ENCODE data around the gene SKIC8. TPM values are rescaled to one million over a fixed set of nuclear protein-coding genes. Genes with fewer than 3 reads are reported as not detected.

The SKIC8 gene
- total and polyA plus RNA-seq, 2 of the 13 experiments (the other 11 are each of a cell fraction or from before 2014, with no cell fraction given): 69.5 to 70.6 TPM

GRCh38 chr15:78341057-78341987 is 41.9 kb upstream of the SKIC8 start:
- in situ Hi-C loops (cut with HindIII; ENCODE audit: extremely low pct_ligation_motif_present, low pct_unique_long_range_greater_than_20kb) (no loop called here), intact Hi-C loops (cut with micrococcal nuclease; ENCODE audit: unreplicated experiment) (loop anchor here (10.0 kb wide), 1 partner anchor 53 kb away; no protein-coding TSS in a partner anchor)
- Histone ChIP-seq H4K20me1 (ENCODE audit: insufficient read depth, low read length) (no peaks in the 10 kb centered on the region), H3K4me3 (replicated peaks in 1 of 3; ENCODE audit: insufficient read depth in 1 of 3, low read depth in 2 of 3, low read length in 3 of 3) (no peak overlapping the region), H3K4me2 (ENCODE audit: low read depth, low read length) (no peak overlapping the region), H3K27ac (ENCODE audit: extremely low read length, insufficient read depth, low read length) (no peak overlapping the region), H2AFZ (ENCODE audit: low read length) (no peak overlapping the region), H3K27me3 (ENCODE audit: control insufficient read depth in 1 of 2, insufficient read depth in 2 of 2, low read length in 2 of 2) (peaks cover 6 to 57% of the 10 kb centered on the region in 2 experiments; a peak in 4 of 5 replicates), H3K9ac (ENCODE audit: insufficient read depth, low read depth, low read length) (no peak overlapping the region), H3K9me3 (ENCODE audit: low read length) (no peaks in the 10 kb centered on the region), H3K4me1 (ENCODE audit: insufficient read depth, low read length) (peaks cover 10% of the 10 kb centered on the region; the same call in 1 of the 2 replicates), H3K36me3 (replicated peaks in 1 of 2; ENCODE audit: control insufficient read depth in 1 of 2, insufficient read depth in 2 of 2, low read length in 2 of 2) (no peaks in the 10 kb centered on the region), H3K79me2 (ENCODE audit: insufficient read depth, low read length) (no peaks in the 10 kb centered on the region)
- 7% methylated on average over 27 of the region's 53 CpGs for WGBS (ENCODE audit: low lambda C conversion rate)
- peak; percentile 88; the same call in 1 of the 2 replicates for TF ChIP-seq EZH2 (conservative IDR thresholded peaks at IDR 0.05; ENCODE audit: low read depth, low read length)
- TF ChIP-seq HNRNPLL (IDR thresholded peaks at IDR 0.05; ENCODE audit: low read depth, low read length, poor library complexity, severe bottlenecking): peak; percentile 60
- TF ChIP-seq PBX3 (CRISPR knock-in tag; IDR thresholded peaks at IDR 0.05; ENCODE audit: borderline replicate concordance): no peak
- BruUV-seq (replicated peaks): no TSS peak
- ChIA-PET POLR2A (no interaction called here), CTCF (ENCODE audit: low intra/inter-chr PET ratio, low total read pairs) (no interaction called here)
- ATAC-seq (peak; percentile 63), DNase-seq (ENCODE audit: low spot score) (no peak), FAIRE-seq (no peak)
